ENCODE results near the gene PPIG. TPM values are rescaled to one million over a fixed set of nuclear protein-coding genes. Genes with fewer than 3 reads are reported as not detected.

Gene PPIG
- total and polyA plus RNA-seq, 2 of the 4 experiments (the other 2 are of a cell fraction): 10.4 to 16.7 TPM

- Histone ChIP-seq H3K4me3 (ENCODE audit: insufficient read depth, low read depth, low read length) (no peak overlapping the region), H2AK9ac (replicated peaks; ENCODE audit: low read depth, low read length, poor library complexity) (no peak overlapping the region), H4K91ac (ENCODE audit: insufficient read depth, low read depth, low read length) (no peak overlapping the region), H3K18ac (ENCODE audit: low read depth, low read length) (no peak overlapping the region), H3K4ac (ENCODE audit: low read depth, low read length) (no peak overlapping the region), H3K4me2 (ENCODE audit: low read depth, low read length) (no peak overlapping the region), H3K27ac (ENCODE audit: insufficient read depth, low read length) (no peak overlapping the region), H3K27me3 (ENCODE audit: control insufficient read depth, insufficient read depth, low read length) (no peaks in the 10 kb centered on the region), H3K9me1 (ENCODE audit: insufficient read depth, low read length) (no peaks in the 10 kb centered on the region), H2BK120ac (ENCODE audit: low read depth, low read length) (no peak overlapping the region), H4K8ac (ENCODE audit: low read depth in 2 of 2, low read length in 2 of 2) (no peak overlapping the region), H3K9me3 (ENCODE audit: control insufficient read depth, insufficient read depth, low read length) (no peaks in the 10 kb centered on the region), H2BK5ac (ENCODE audit: low read depth, low read length, poor library complexity, severe bottlenecking) (no peak overlapping the region), H4K20me1 (ENCODE audit: insufficient read depth, low read length) (no peaks in the 10 kb centered on the region), H3K14ac (replicated peaks; ENCODE audit: low read depth, low read length) (no peak overlapping the region), H3K56ac (ENCODE audit: extremely low read depth, insufficient read depth, low read length) (no peak overlapping the region), H3K79me1 (ENCODE audit: low read depth in 1 of 2, low read length in 2 of 2) (peaks cover 0 to 20% of the 10 kb centered on the region in 2 experiments; a peak in 3 of 4 replicates), H3K36me3 (ENCODE audit: control insufficient read depth, insufficient read depth, low read length) (no peaks in the 10 kb centered on the region), H2AFZ (replicated peaks; ENCODE audit: low read length, poor library complexity) (no peak overlapping the region), H4K5ac (ENCODE audit: low read depth, low read length) (no peak overlapping the region), H3K23ac (ENCODE audit: low read depth, low read length) (no peak overlapping the region), H3K9ac (ENCODE audit: low read depth, low read length) (no peak overlapping the region), H2BK15ac (ENCODE audit: low read depth, low read length) (no peak overlapping the region), H2AK5ac (ENCODE audit: low read depth, low read length) (no peak overlapping the region), H3K4me1 (ENCODE audit: control insufficient read depth, insufficient read depth, low read length) (no peaks in the 10 kb centered on the region), H2BK20ac (ENCODE audit: low read depth, low read length) (no peak overlapping the region)
- TF ChIP-seq NFE2L2 (IDR thresholded peaks at IDR 0.05; ENCODE audit: low read depth, low read length) (no peak), BHLHE40 (IDR thresholded peaks at IDR 0.05; ENCODE audit: low read depth, low read length) (no peak), RCOR1 (IDR thresholded peaks at IDR 0.05; ENCODE audit: insufficient replicate concordance, low read length) (no peak), FOS (IDR thresholded peaks at IDR 0.05; ENCODE audit: low read depth, low read length) (no peak), USF2 (IDR thresholded peaks at IDR 0.05; ENCODE audit: low read depth, low read length) (no peak), RAD21 (IDR thresholded peaks at IDR 0.05; ENCODE audit: low read length) (no peak), MAZ (IDR thresholded peaks at IDR 0.05; ENCODE audit: borderline replicate concordance, low read depth, low read length) (no peak), CHD1 (IDR thresholded peaks at IDR 0.05; ENCODE audit: low read depth, low read length) (no peak), MAFK (IDR thresholded peaks at IDR 0.05; ENCODE audit: low read depth, low read length) (no peak), POLR2A (IDR thresholded peaks at IDR 0.05; ENCODE audit: low read depth, low read length) (no peak), CEBPB (IDR thresholded peaks at IDR 0.05; ENCODE audit: low read depth, low read length) (no peak), MXI1 (IDR thresholded peaks at IDR 0.05; ENCODE audit: borderline replicate concordance, low read depth, low read length) (no peak), ELK1 (IDR thresholded peaks at IDR 0.05; ENCODE audit: borderline replicate concordance, low read depth, low read length) (no peak), CTCF (conservative IDR thresholded peaks at IDR 0.05; ENCODE audit: low read depth, low read length) (no peak)
- ChIA-PET CTCF (interaction anchor here (0.7 to 1.0 kb wide), 2 partner anchors 42 to 1861 kb away, joined by 3 read pairs; no protein-coding TSS in a partner anchor), POLR2A (ENCODE audit: unreplicated experiment) (no interaction called here)
- DNase-seq (no peak), ATAC-seq (ENCODE audit: low read depth) (no peak)
- no CpG with 5 or more reads among the region's 1 CpG for WGBS, 2 experiments (ENCODE audit: extremely low coverage in 2 of 2, insufficient read length in 1 of 2)
- dilution Hi-C loops (cut with HindIII; ENCODE audit: low sequenced_read_pairs, unreplicated experiment): no loop called here
- intact Hi-C loops (cut with micrococcal nuclease): loop anchor here (10.0 kb wide), 1 partner anchor 223 kb away; the partner anchor contains the start of gene SSB
- BruUV-seq (replicated peaks): no TSS peak
- in situ Hi-C loops (cut with MboI; ENCODE audit: low sequenced_read_pairs): no loop called here
Measured at GRCh38 chr2:169572189-169572588, 12.0 kb upstream of the PPIG start.
